ENCODE results near the gene ACADS. TPM values are rescaled to one million over a fixed set of nuclear protein-coding genes. Genes with fewer than 3 reads are reported as not detected.
A peak's percentile ranks its signal among the peaks of the same experiment; 100 is the strongest.

ACADS gene
- total RNA-seq, 1 donor from 2014 or later, result 7.2 TPM

DNA sequence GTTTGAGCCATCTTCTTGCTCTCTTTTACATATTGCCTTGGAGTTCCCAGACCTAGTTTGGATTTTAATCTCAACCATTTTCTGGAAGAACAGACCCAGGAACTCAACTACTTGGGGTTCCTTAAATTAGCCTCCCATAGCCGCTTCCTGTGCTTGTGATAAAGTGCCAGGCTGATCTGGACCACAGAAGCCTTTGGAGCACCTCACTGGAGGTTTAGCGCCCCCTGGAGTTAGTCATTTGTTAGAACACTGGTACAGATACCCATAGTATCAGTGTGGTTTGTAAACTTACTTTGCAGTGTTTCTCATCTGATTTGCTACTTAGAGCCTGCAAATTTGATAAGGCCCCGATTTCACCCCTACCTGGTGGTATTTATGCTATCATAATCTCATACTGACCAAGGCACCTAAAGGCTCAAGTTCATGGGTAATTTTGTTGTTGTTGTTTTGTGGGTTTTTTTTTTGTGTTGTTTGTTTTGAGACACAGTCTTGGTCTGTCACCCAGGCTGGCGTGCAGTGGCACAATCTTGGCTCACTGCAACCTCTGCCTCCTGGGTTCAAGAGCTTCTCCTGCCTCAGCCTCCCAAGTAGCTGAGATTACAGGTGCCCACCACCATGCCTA, 11.7 kb upstream of the ACADS start:
- H3K4me1 Mint-ChIP-seq (ENCODE audit: low read depth), result peaks cover 26% of the 10 kb centered on the region
- H3K4me3 Mint-ChIP-seq (ENCODE audit: unreplicated experiment), result no peak overlapping the region
- peaks cover 21% of the 10 kb centered on the region for H3K36me3 Mint-ChIP-seq (ENCODE audit: low read depth)
- peak; percentile 92 for TF ChIP-seq CTCF (IDR thresholded peaks at IDR 0.05)
- no peak overlapping the region for H3K27ac Mint-ChIP-seq (ENCODE audit: unreplicated experiment)
- no peak for DNase-seq (ENCODE audit: low spot score)
- no peaks in the 10 kb centered on the region for H3K27me3 Mint-ChIP-seq (ENCODE audit: low read depth)
- H3K9me3 Mint-ChIP-seq (ENCODE audit: low read depth), result no peaks in the 10 kb centered on the region

GRCh38 chr12:120718055-120718454, 7.6 kb upstream of the ACADS start:
- no peak for TF ChIP-seq CTCF (IDR thresholded peaks at IDR 0.05)
- Mint-ChIP-seq H3K36me3 (ENCODE audit: low read depth) (peaks cover 41% of the 10 kb centered on the region), H3K9me3 (ENCODE audit: low read depth) (no peaks in the 10 kb centered on the region), H3K4me1 (ENCODE audit: low read depth) (peaks cover 17% of the 10 kb centered on the region), H3K27ac (ENCODE audit: unreplicated experiment) (no peak overlapping the region), H3K27me3 (ENCODE audit: low read depth) (no peaks in the 10 kb centered on the region), H3K4me3 (ENCODE audit: unreplicated experiment) (no peak overlapping the region)
- DNase-seq (ENCODE audit: low spot score), result no peak

DNA sequence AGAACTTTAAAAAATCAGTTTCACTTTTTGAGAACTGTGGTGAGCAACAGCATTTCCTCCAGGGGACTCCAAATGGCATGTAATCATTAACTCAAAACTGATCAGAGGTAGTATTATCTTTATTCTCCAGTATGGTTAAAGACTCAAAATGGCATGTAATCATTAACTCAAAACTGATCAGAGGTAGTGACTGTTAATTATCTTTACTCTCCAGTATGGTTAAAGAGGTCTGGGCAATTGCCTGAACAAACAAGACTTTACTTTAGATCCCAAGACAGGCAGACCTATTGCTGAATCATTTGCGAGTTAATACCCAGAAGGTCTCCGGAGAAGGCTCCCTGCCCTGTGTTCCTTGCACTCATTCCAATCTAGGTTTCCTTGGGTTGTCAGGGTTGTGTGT, 6.6 kb upstream of the ACADS start:
- no peak for TF ChIP-seq CTCF (IDR thresholded peaks at IDR 0.05)
- no peaks in the 10 kb centered on the region for H3K9me3 Mint-ChIP-seq (ENCODE audit: low read depth)
- no peak overlapping the region for H3K4me3 Mint-ChIP-seq (ENCODE audit: unreplicated experiment)
- H3K27ac Mint-ChIP-seq (ENCODE audit: unreplicated experiment), result no peak overlapping the region
- peaks cover 44% of the 10 kb centered on the region for H3K36me3 Mint-ChIP-seq (ENCODE audit: low read depth)
- no peaks in the 10 kb centered on the region for H3K27me3 Mint-ChIP-seq (ENCODE audit: low read depth)
- no peak for DNase-seq (ENCODE audit: low spot score)
- H3K4me1 Mint-ChIP-seq (ENCODE audit: low read depth), result peaks cover 13% of the 10 kb centered on the region

GRCh38 chr12:120719496-120720233, 6.0 kb upstream of the ACADS start:
- Mint-ChIP-seq H3K36me3 (ENCODE audit: low read depth) (peaks cover 44% of the 10 kb centered on the region), H3K4me3 (ENCODE audit: unreplicated experiment) (no peak overlapping the region)
- no peak for TF ChIP-seq CTCF (IDR thresholded peaks at IDR 0.05)

DNA sequence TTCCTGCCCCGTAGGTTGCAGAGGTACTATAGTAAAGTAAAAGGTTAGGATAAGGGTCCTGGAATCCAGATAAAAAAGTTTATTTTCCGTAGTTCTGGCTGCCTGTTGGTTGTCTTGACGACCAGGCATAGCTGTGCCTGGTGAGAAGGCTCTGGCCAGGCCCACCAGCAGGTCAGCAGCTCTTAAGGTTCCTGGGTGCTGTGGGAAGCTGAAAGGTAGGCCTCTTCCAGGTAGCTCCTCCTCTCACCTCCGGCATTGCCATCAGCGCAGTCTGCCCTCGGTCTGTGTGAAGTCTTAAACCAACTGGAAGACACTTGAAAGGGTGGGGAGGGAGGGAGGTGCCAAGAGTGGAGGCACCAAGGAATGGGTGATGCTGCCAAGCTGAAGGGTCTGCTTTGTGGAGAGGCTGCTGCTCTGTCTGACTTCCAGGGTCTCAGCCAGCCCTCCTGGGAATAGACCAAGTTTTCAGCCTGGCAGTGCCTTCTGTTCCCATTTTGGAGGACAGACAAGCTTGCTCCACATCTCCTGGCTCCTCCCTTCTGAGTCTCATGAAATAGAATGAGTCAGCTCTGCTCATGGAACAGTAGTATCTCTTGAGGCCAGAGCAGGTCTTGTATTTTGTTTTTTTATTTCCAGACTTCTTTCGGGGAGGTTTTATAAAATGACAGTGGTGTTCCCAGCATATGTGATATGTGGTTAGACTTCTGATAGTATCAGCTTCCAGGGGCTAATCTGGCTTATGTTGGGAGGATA, 5.2 kb upstream of the ACADS start:
- Mint-ChIP-seq H3K27ac (ENCODE audit: unreplicated experiment) (peak overlapping the region; percentile 37), H3K27me3 (ENCODE audit: low read depth) (no peaks in the 10 kb centered on the region), H3K4me3 (ENCODE audit: unreplicated experiment) (no peak overlapping the region), H3K9me3 (ENCODE audit: low read depth) (no peaks in the 10 kb centered on the region), H3K36me3 (ENCODE audit: low read depth) (peaks cover 42% of the 10 kb centered on the region), H3K4me1 (ENCODE audit: low read depth) (peaks cover 22% of the 10 kb centered on the region)
- DNase-seq (ENCODE audit: low spot score), result no peak
- no peak for TF ChIP-seq CTCF (IDR thresholded peaks at IDR 0.05)

More at GRCh38 chr12:120719496-120720233, 6.0 kb upstream of the ACADS start:
- DNase-seq (ENCODE audit: low spot score), result no peak
- peak overlapping the region; percentile 38 for H3K27ac Mint-ChIP-seq (ENCODE audit: unreplicated experiment)
- H3K4me1 Mint-ChIP-seq (ENCODE audit: low read depth), result peaks cover 15% of the 10 kb centered on the region
- no peaks in the 10 kb centered on the region for H3K9me3 Mint-ChIP-seq (ENCODE audit: low read depth)
- H3K27me3 Mint-ChIP-seq (ENCODE audit: low read depth), result no peaks in the 10 kb centered on the region
